Fibroblast of lung (primary cell): ENCODE measurements around the gene LIG1.

Experiments used
- CTCF ChIP-seq, 2 donors: IDR thresholded peaks in 1 of 2; conservative IDR thresholded peaks in 1 of 2; 1 replicate in 1 of 2; 2 replicates in 1 of 2; pipeline ENCODE4 v1.5.1; 2011 to 2012; ENCODE audit warnings: low read length in 2 of 2, control low read depth in 1 of 2, inconsistent platforms in 1 of 2, low read depth in 1 of 2, mild to moderate bottlenecking in 1 of 2
- EZH2 ChIP-seq: IDR thresholded peaks from 2 replicates; pipeline ENCODE4 v1.5.1; 2012; ENCODE audit warnings: low read length, control low read depth, mild to moderate bottlenecking; ENCODE audit errors: missing control alignments

DNA sequence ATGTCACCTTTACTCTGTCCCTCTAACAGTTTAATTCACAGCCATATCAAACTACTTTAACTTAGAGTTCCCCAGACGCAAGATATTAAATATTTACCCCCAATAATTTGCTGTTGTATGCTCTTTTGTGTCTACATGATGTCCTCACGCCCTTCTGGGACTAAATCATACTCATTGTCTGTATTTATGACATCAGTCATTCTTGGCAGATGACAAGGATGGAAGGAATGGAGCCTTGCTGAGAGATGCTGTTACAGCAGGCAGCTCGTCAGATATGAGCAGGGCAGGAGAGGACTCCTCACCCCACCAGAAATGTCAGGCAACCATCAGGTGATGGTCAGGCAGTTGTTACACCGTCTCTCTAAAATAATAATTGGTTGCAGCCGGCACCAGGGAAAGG lies 43.8 kb upstream of the LIG1 start:
- TF ChIP-seq EZH2 (no peak), CTCF (conservative IDR thresholded peaks at IDR 0.05 in 1 of 2, IDR thresholded peaks at IDR 0.05 in 1 of 2; ENCODE audit: low read depth in 1 of 2, low read length in 2 of 2) (no peak)
